ENCODE data around the gene TMEM186.

DNA sequence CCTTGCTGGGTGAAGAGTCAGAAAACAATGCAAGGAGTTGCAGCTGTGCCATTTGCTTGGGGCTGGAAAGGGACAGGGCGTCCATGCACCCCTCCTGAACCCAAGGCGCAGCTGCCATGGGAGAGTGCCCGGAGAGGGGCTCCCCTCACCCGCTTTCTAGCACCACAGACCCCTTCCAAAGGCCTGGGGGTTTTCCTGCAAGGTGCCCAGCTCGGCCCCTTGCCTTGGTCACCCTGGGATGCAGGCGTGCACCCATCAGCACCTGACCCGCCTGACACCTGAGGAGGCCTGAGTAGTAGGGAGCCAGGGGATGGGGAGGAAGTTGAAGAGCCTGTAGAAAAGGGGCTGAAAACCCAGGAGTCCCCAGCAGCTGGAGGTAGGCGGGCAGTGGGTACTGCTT lies 30.3 kb downstream of the TMEM186 start:
- no peak for TF ChIP-seq CTCF (conservative IDR thresholded peaks at IDR 0.05 in 1 of 2, IDR thresholded peaks at IDR 0.05 in 1 of 2; ENCODE audit: extremely low read depth in 1 of 2, insufficient read depth in 1 of 2, low read depth in 1 of 2, low read length in 2 of 2)
- TF ChIP-seq EZH2 (IDR thresholded peaks at IDR 0.05; ENCODE audit: borderline replicate concordance, low read length) = no peak
